Measurements from ENCODE around the gene LMNTD2. TPM values are rescaled to one million over a fixed set of nuclear protein-coding genes. Genes with fewer than 3 reads are reported as not detected.

Gene LMNTD2
- total RNA-seq, 1 experiment from 2014 or later = 6.1 TPM

DNA sequence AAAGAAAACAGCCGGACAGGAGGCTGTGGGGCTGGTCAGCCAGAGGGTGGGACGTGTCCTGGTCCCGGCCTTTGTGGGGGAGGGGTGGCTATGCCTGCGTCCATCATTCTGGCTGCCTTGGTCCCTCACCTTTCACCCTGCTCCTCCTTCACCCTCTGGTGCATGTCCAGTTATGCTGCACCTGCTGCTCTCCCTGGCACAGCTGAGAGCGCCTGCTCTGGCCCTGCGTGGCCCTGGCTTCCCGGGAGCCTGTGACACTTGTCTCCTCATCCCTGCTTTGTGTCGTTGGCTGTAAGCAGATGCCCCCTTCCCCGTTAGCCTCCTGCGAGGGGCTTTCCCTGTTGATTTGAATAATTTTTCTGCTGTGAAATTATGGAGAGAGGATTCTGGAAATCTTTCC, 32.4 kb upstream of the LMNTD2 start:
- Mint-ChIP-seq H3K4me3 (ENCODE audit: unreplicated experiment) (no peak overlapping the region), H3K9me3 (ENCODE audit: unreplicated experiment) (no peaks in the 10 kb centered on the region), H3K36me3 (ENCODE audit: insufficient read depth, unreplicated experiment) (peaks cover 74% of the 10 kb centered on the region), H3K4me1 (ENCODE audit: insufficient read depth, unreplicated experiment) (no peaks in the 10 kb centered on the region), H3K27ac (ENCODE audit: low read depth, unreplicated experiment) (peak overlapping the region; percentile 66), H3K27me3 (ENCODE audit: insufficient read depth, unreplicated experiment) (no peaks in the 10 kb centered on the region)
- TF ChIP-seq, protein P1, sequence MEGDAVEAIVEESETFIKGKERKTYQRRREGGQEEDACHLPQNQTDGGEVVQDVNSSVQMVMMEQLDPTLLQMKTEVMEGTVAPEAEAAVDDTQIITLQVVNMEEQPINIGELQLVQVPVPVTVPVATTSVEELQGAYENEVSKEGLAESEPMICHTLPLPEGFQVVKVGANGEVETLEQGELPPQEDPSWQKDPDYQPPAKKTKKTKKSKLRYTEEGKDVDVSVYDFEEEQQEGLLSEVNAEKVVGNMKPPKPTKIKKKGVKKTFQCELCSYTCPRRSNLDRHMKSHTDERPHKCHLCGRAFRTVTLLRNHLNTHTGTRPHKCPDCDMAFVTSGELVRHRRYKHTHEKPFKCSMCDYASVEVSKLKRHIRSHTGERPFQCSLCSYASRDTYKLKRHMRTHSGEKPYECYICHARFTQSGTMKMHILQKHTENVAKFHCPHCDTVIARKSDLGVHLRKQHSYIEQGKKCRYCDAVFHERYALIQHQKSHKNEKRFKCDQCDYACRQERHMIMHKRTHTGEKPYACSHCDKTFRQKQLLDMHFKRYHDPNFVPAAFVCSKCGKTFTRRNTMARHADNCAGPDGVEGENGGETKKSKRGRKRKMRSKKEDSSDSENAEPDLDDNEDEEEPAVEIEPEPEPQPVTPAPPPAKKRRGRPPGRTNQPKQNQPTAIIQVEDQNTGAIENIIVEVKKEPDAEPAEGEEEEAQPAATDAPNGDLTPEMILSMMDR (IDR thresholded peaks at IDR 0.05; ENCODE audit: unreplicated experiment) = no peak
- no peak for DNase-seq (ENCODE audit: unreplicated experiment)
- intact Hi-C loops (cut with micrococcal nuclease) = no loop called here
- ChIA-PET POLR2A (no interaction called here), CTCF (no interaction called here)
- BruUV-seq (replicated peaks) = no TSS peak

- TF ChIP-seq, protein P1 (IDR thresholded peaks at IDR 0.05; ENCODE audit: unreplicated experiment) = no peak
- H3K27ac Mint-ChIP-seq (ENCODE audit: low read depth, unreplicated experiment) = no peak overlapping the region
- intact Hi-C loops (cut with micrococcal nuclease) = no loop called here
- H3K36me3 Mint-ChIP-seq (ENCODE audit: insufficient read depth, unreplicated experiment) = peaks cover 78% of the 10 kb centered on the region
- no peaks in the 10 kb centered on the region for H3K27me3 Mint-ChIP-seq (ENCODE audit: insufficient read depth, unreplicated experiment)
- ChIA-PET CTCF (no interaction called here), POLR2A (no interaction called here)
- H3K4me3 Mint-ChIP-seq (ENCODE audit: unreplicated experiment) = no peak overlapping the region
- H3K9me3 Mint-ChIP-seq (ENCODE audit: unreplicated experiment) = no peaks in the 10 kb centered on the region
- no peak for DNase-seq (ENCODE audit: unreplicated experiment)
- no TSS peak for BruUV-seq (replicated peaks)
- H3K4me1 Mint-ChIP-seq (ENCODE audit: insufficient read depth, unreplicated experiment) = no peaks in the 10 kb centered on the region
Observed at GRCh38 chr11:592501-592900, 32.0 kb upstream of the LMNTD2 start.

GRCh38 chr11:590997-591396, 30.5 kb upstream of the LMNTD2 start:
- Mint-ChIP-seq H3K27me3 (ENCODE audit: insufficient read depth, unreplicated experiment) (no peaks in the 10 kb centered on the region), H3K27ac (ENCODE audit: low read depth, unreplicated experiment) (no peak overlapping the region), H3K36me3 (ENCODE audit: insufficient read depth, unreplicated experiment) (peaks cover 82% of the 10 kb centered on the region), H3K4me3 (ENCODE audit: unreplicated experiment) (no peak overlapping the region), H3K4me1 (ENCODE audit: insufficient read depth, unreplicated experiment) (no peaks in the 10 kb centered on the region), H3K9me3 (ENCODE audit: unreplicated experiment) (no peaks in the 10 kb centered on the region)
- TF ChIP-seq, protein P1 (IDR thresholded peaks at IDR 0.05; ENCODE audit: unreplicated experiment) = no peak
- DNase-seq (ENCODE audit: unreplicated experiment) = no peak
- intact Hi-C loops (cut with micrococcal nuclease) = no loop called here
- ChIA-PET POLR2A (interaction anchor here (0.8 kb wide), 1 partner anchor 14 kb away, joined by 3 read pairs; no protein-coding TSS in a partner anchor), CTCF (no interaction called here)
- BruUV-seq (replicated peaks) = no TSS peak

DNA sequence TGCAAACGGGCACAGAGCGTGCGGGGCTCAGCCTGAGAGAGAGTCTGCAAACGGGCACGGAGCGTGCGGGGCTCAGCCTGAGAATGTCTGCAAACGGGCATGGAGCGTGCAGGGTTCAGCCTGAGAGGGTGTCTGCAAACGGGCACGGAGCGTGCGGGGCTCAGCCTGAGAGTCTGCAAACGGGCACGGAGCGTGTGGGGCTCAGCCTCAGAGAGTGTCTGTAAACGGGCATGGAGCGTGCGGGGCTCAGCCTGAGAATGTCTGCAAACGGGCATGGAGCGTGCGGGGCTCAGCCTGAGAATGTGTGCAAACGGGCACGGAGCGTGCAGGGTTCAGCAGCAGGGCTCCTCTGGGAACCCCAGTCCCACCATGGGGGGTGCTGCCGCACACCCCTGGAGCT, 29.3 kb upstream of the LMNTD2 start:
- CTCF ChIA-PET = no interaction called here
- TF ChIP-seq, protein P1 (IDR thresholded peaks at IDR 0.05; ENCODE audit: unreplicated experiment) = no peak
- DNase-seq (ENCODE audit: unreplicated experiment) = no peak
- no peak overlapping the region for H3K4me3 Mint-ChIP-seq (ENCODE audit: unreplicated experiment)
- H3K4me1 Mint-ChIP-seq (ENCODE audit: insufficient read depth, unreplicated experiment) = no peaks in the 10 kb centered on the region
- intact Hi-C loops (cut with micrococcal nuclease) = no loop called here
- no TSS peak for BruUV-seq (replicated peaks)
- no peak overlapping the region for H3K27ac Mint-ChIP-seq (ENCODE audit: low read depth, unreplicated experiment)
- POLR2A ChIA-PET = no interaction called here
- no peaks in the 10 kb centered on the region for H3K27me3 Mint-ChIP-seq (ENCODE audit: insufficient read depth, unreplicated experiment)
- peaks cover 76% of the 10 kb centered on the region for H3K36me3 Mint-ChIP-seq (ENCODE audit: insufficient read depth, unreplicated experiment)
- H3K9me3 Mint-ChIP-seq (ENCODE audit: unreplicated experiment) = no peaks in the 10 kb centered on the region
